A673 (cell line): ENCODE data around the gene KCNQ1OT1. TPM values are rescaled to one million over a fixed set of nuclear protein-coding genes. Genes with fewer than 3 reads are reported as not detected.

Source experiments
- BruUV-seq: library from RNA; stranded (reverse); fragments of 400-500 nt; replicated peaks from 2 replicates; lab custom pipeline; 2021; lab: Mats Ljungman, UMichigan
- CTCF ChIA-PET: fragments of 300-600 bp; sonication (Branson Sonifier 250); formaldehyde crosslinking; loops from one replicate; lab custom pipeline; 2022; ENCODE audit warnings: antibody characterized with exemption; lab: Charles Lee
- POLR2A ChIA-PET: fragments of 300-600 bp; sonication (Branson Sonifier 250); formaldehyde crosslinking; loops from one replicate; lab custom pipeline; 2022; ENCODE audit warnings: antibody characterized with exemption; ENCODE audit not compliant: low non-redundant PET; lab: Charles Lee
- DNase-seq: peaks from one replicate; pipeline ENCODE4 v3.0.0-alpha.2; 2015; ENCODE audit warnings: low spot score
- H3K27ac ChIP-seq: fragments of 200-600 bp; sonication (generic); 2 replicates; pipeline ENCODE4 v1.5.1; 2016; ENCODE audit warnings: mixed run types, low read depth, mild to moderate bottlenecking, mixed read lengths, antibody characterized with exemption, low read length; ENCODE audit not compliant: poor library complexity, severe bottlenecking
- H3K27me3 ChIP-seq: fragments of 200-600 bp; sonication (generic); replicated peaks from 2 replicates; pipeline ENCODE4 v1.6.1; 2017; ENCODE audit warnings: mixed run types, low read depth, mild to moderate bottlenecking, mixed read lengths, antibody characterized with exemption, low read length; ENCODE audit not compliant: insufficient read depth, poor library complexity
- H3K36me3 ChIP-seq: fragments of 200-600 bp; sonication (generic); 2 replicates; pipeline ENCODE4 v1.6.1; 2016; ENCODE audit warnings: mixed run types, mild to moderate bottlenecking, mixed read lengths, antibody characterized with exemption, low read length; ENCODE audit not compliant: insufficient read depth, poor library complexity, severe bottlenecking
- H3K4me1 ChIP-seq: fragments of 200-600 bp; sonication (generic); 2 replicates; pipeline ENCODE4 v1.6.1; 2017; ENCODE audit warnings: mixed run types, mild to moderate bottlenecking, mixed read lengths, antibody characterized with exemption, low read length; ENCODE audit not compliant: insufficient read depth, poor library complexity, severe bottlenecking
- H3K4me3 ChIP-seq: fragments of 200-600 bp; sonication (generic); 2 replicates; pipeline ENCODE4 v1.5.1; 2016; ENCODE audit warnings: low read depth, mixed run types, mild to moderate bottlenecking, mixed read lengths, low read length; ENCODE audit not compliant: poor library complexity, severe bottlenecking
- H3K9me3 ChIP-seq: fragments of 200-600 bp; sonication (generic); 2 replicates; pipeline ENCODE4 v1.6.1; 2016; ENCODE audit warnings: mixed run types, low read depth, mild to moderate bottlenecking, mixed read lengths, antibody characterized with exemption, low read length; ENCODE audit not compliant: poor library complexity, severe bottlenecking
- CTCF ChIP-seq: fragments of 300-800, 200-600 bp; sonication (generic); conservative IDR thresholded peaks from 2 replicates; pipeline ENCODE4 v1.5.1; 2017; ENCODE audit warnings: low read depth, mild to moderate bottlenecking, antibody characterized with exemption, low read length, moderate library complexity, mixed read lengths
- EZH2 ChIP-seq: fragments of 200-600 bp; sonication (generic); IDR thresholded peaks from 2 replicates; pipeline ENCODE4 v1.6.1; 2017; ENCODE audit warnings: borderline replicate concordance, low read depth, mild to moderate bottlenecking, mixed read lengths, antibody characterized with exemption, low read length; ENCODE audit not compliant: poor library complexity, severe bottlenecking
- intact Hi-C: fragments of 100-400 bp; cut with micrococcal nuclease; formaldehyde crosslinking; loops from one replicate; pipeline ENCODE4 v1.10.0; 2022; ENCODE audit not compliant: unreplicated experiment
- total RNA-seq: library from RNA; stranded (reverse); gene quantifications from 2 replicates; pipeline ENCODE4 v1.2.3, GENCODE V29; 2021

Gene KCNQ1OT1
- total RNA-seq, 1 experiment from 2014 or later = 4.0 TPM

- no TSS peak for BruUV-seq
- ChIA-PET CTCF (no interaction called here), POLR2A (no interaction called here)
- no peak for DNase-seq
- TF ChIP-seq EZH2 (no peak), CTCF (no peak)
- no peaks in the 10 kb centered on the region for H3K27me3 ChIP-seq
- H3K4me3 ChIP-seq = no peak overlapping the region
- no peaks in the 10 kb centered on the region for H3K36me3 ChIP-seq
- intact Hi-C loops = no loop called here
- no peak overlapping the region for H3K27ac ChIP-seq
- H3K9me3 ChIP-seq = peaks cover 18% of the 10 kb centered on the region
- no peaks in the 10 kb centered on the region for H3K4me1 ChIP-seq
Observed at GRCh38 chr11:2665526-2666400, 34.0 kb downstream of the KCNQ1OT1 start.

- intact Hi-C loops = no loop called here
- Histone ChIP-seq H3K27me3 (no peaks in the 10 kb centered on the region), H3K9me3 (peaks cover 25% of the 10 kb centered on the region), H3K36me3 (no peaks in the 10 kb centered on the region), H3K4me3 (no peak overlapping the region), H3K4me1 (no peaks in the 10 kb centered on the region), H3K27ac (no peak overlapping the region)
- POLR2A ChIA-PET = no interaction called here
- DNase-seq = no peak
- TF ChIP-seq EZH2 = no peak
- TF ChIP-seq CTCF = no peak
- no TSS peak for BruUV-seq
- CTCF ChIA-PET = no interaction called here
Observed at GRCh38 chr11:2664791-2665525, 34.8 kb downstream of the KCNQ1OT1 start.

- Histone ChIP-seq H3K36me3 (no peaks in the 10 kb centered on the region), H3K4me1 (no peaks in the 10 kb centered on the region), H3K27me3 (no peaks in the 10 kb centered on the region), H3K4me3 (no peak overlapping the region), H3K27ac (no peak overlapping the region), H3K9me3 (peaks cover 31% of the 10 kb centered on the region)
- CTCF ChIA-PET = no interaction called here
- BruUV-seq = no TSS peak
- intact Hi-C loops = no loop called here
- POLR2A ChIA-PET = no interaction called here
- DNase-seq = no peak
- TF ChIP-seq CTCF = no peak
- no peak for TF ChIP-seq EZH2
Observed at GRCh38 chr11:2664376-2664775, 35.4 kb downstream of the KCNQ1OT1 start.
